GM12864 (cell line): ENCODE data around the gene MYH7B.

Experiments used
- DNase-seq: peaks from one replicate; pipeline ENCODE4 v3.0.0-alpha.2; 2011; ENCODE audit warnings: low read depth
- H3K4me3 ChIP-seq: 2 replicates; pipeline ENCODE4 v1.5.1; 2011; ENCODE audit warnings: mild to moderate bottlenecking, low read depth, low read length, control low read depth
- CTCF ChIP-seq: IDR thresholded peaks from 2 replicates; pipeline ENCODE4 v1.5.1; 2011; ENCODE audit warnings: low read depth, mild to moderate bottlenecking, moderate library complexity, low read length, control low read depth, inconsistent platforms; ENCODE audit errors: missing control alignments

Gene MYH7B

GRCh38 chr20:34987288-34988190 is 31.9 kb downstream of the MYH7B start:
- no peak overlapping the region for H3K4me3 ChIP-seq
- no peak for DNase-seq
- no peak for TF ChIP-seq CTCF

GRCh38 chr20:34988191-34988540 is 32.5 kb downstream of the MYH7B start:
- no peak for DNase-seq
- no peak for TF ChIP-seq CTCF

GRCh38 chr20:34989118-34989517 is 33.5 kb downstream of the MYH7B start:
- no peak for DNase-seq
- no peak overlapping the region for H3K4me3 ChIP-seq
- TF ChIP-seq CTCF, result no peak

More at GRCh38 chr20:34988191-34988540, 32.5 kb downstream of the MYH7B start:
- H3K4me3 ChIP-seq, result no peak overlapping the region

- no peak for TF ChIP-seq CTCF
- no peak overlapping the region for H3K4me3 ChIP-seq
- DNase-seq, result no peak
Measured at GRCh38 chr20:34989670-34990069, 34.0 kb downstream of the MYH7B start.

GRCh38 chr20:34990231-34990630 is 34.6 kb downstream of the MYH7B start:
- TF ChIP-seq CTCF, result no peak
- no peak overlapping the region for H3K4me3 ChIP-seq
- DNase-seq, result no peak

- no peak for DNase-seq
- TF ChIP-seq CTCF, result no peak
- no peak overlapping the region for H3K4me3 ChIP-seq
Measured at GRCh38 chr20:34990661-34991214, 35.1 kb downstream of the MYH7B start.

- DNase-seq, result no peak
- no peak for TF ChIP-seq CTCF
- no peak overlapping the region for H3K4me3 ChIP-seq
Measured at GRCh38 chr20:34992751-34993417, 37.2 kb downstream of the MYH7B start.
